Vagina (tissue), 2 donors: ENCODE data around the gene NCKAP1. TPM values are rescaled to one million over a fixed set of nuclear protein-coding genes. Genes with fewer than 3 reads are reported as not detected.
"Not testable (repeated sequence)": the region's sequence is repeated elsewhere in the genome, so short reads cannot be mapped to it uniquely, and the experiment has no call there.

ENCODE experiments used
- DNase-seq, 2 donors: peaks; one replicate each; pipeline ENCODE4 v3.0.0-alpha.2; 2017; ENCODE audit errors: extremely low spot score in 2 of 2
- H3K27ac ChIP-seq: fragments of 200-600 bp; sonication (generic); one replicate; pipeline ENCODE4 v1.5.1; 2019
- H3K27me3 ChIP-seq: fragments of 200-600 bp; sonication (generic); one replicate; pipeline ENCODE4 v1.5.1; 2019
- H3K36me3 ChIP-seq, 2 donors: fragments of 200-600 bp; sonication (generic); one replicate each; pipeline ENCODE4 v1.5.1; 2017 to 2019
- H3K4me1 ChIP-seq: fragments of 200-600 bp; sonication (generic); one replicate; pipeline ENCODE4 v1.5.1; 2019
- H3K4me3 ChIP-seq, 2 donors: fragments of 200-600 bp; sonication (generic); 1 replicate in 1 of 2; 2 replicates in 1 of 2; pipeline ENCODE4 v1.5.1; 2016 to 2019
- H3K9me3 ChIP-seq: fragments of 200-600 bp; sonication (generic); one replicate; pipeline ENCODE4 v1.5.1; 2019
- CTCF ChIP-seq, 3 experiments: fragments of 450-650 bp in 2 of 3; fragments of 200-600 bp in 1 of 3; sonication (generic) in 1 of 3; IDR thresholded peaks; one replicate each; pipeline ENCODE4 v1.5.1; 2017 to 2019; ENCODE audit warnings: antibody characterized with exemption in 3 of 3, mild to moderate bottlenecking in 2 of 3, moderate library complexity in 2 of 3
- POLR2A ChIP-seq, 2 donors: fragments of 450-650 bp; IDR thresholded peaks; one replicate each; pipeline ENCODE4 v1.6.1; 2017; ENCODE audit warnings: antibody characterized with exemption in 2 of 2, mild to moderate bottlenecking in 2 of 2, moderate library complexity in 2 of 2
- POLR2AphosphoS5 ChIP-seq, 2 donors: sonication (generic); formaldehyde crosslinking; IDR thresholded peaks; one replicate each; pipeline ENCODE4 v1.9.0; 2017; ENCODE audit warnings: antibody characterized with exemption in 2 of 2, mild to moderate bottlenecking in 2 of 2, low read depth in 1 of 2; ENCODE audit not compliant: insufficient read depth in 1 of 2
- intact Hi-C: fragments of 100-400 bp; cut with DNase I; formaldehyde crosslinking; loops from one replicate; pipeline ENCODE4 v1.15.1; 2023
- total RNA-seq: library from RNA; depleted of rRNA; stranded (reverse); fragments of >200 nt; gene quantifications from one replicate; pipeline ENCODE4 v1.2.3, GENCODE V29; 2016

The NCKAP1 gene
- total RNA-seq, 1 donor from 2014 or later = 135 TPM

GRCh38 chr2:183063083-183063482 is 24.8 kb upstream of the NCKAP1 start:
- TF ChIP-seq CTCF (IDR thresholded peaks at IDR 0.05) (no peak), POLR2A (IDR thresholded peaks at IDR 0.05) (no peak), POLR2AphosphoS5 (IDR thresholded peaks at IDR 0.05; ENCODE audit: insufficient read depth in 1 of 2, low read depth in 1 of 2) (no peak)
- Histone ChIP-seq H3K27me3 (no peaks in the 10 kb centered on the region), H3K27ac (no peak overlapping the region), H3K9me3 (no peaks in the 10 kb centered on the region), H3K4me3 (no peak overlapping the region), H3K36me3 (no peaks in the 10 kb centered on the region), H3K4me1 (no peaks in the 10 kb centered on the region)
- DNase-seq = no peak
- intact Hi-C loops = no loop called here

GRCh38 chr2:183060571-183061231 is 22.4 kb upstream of the NCKAP1 start:
- intact Hi-C loops = no loop called here
- no peak overlapping the region for H3K27ac ChIP-seq
- no peaks in the 10 kb centered on the region for H3K4me1 ChIP-seq
- DNase-seq = no peak
- no peaks in the 10 kb centered on the region for H3K27me3 ChIP-seq
- no peak overlapping the region for H3K4me3 ChIP-seq
- H3K9me3 ChIP-seq = no peaks in the 10 kb centered on the region
- H3K36me3 ChIP-seq = no peaks in the 10 kb centered on the region
- no peak for TF ChIP-seq POLR2A (IDR thresholded peaks at IDR 0.05)
- TF ChIP-seq CTCF (IDR thresholded peaks at IDR 0.05) = no peak
- TF ChIP-seq POLR2AphosphoS5 (IDR thresholded peaks at IDR 0.05; ENCODE audit: insufficient read depth in 1 of 2, low read depth in 1 of 2) = no peak

DNA sequence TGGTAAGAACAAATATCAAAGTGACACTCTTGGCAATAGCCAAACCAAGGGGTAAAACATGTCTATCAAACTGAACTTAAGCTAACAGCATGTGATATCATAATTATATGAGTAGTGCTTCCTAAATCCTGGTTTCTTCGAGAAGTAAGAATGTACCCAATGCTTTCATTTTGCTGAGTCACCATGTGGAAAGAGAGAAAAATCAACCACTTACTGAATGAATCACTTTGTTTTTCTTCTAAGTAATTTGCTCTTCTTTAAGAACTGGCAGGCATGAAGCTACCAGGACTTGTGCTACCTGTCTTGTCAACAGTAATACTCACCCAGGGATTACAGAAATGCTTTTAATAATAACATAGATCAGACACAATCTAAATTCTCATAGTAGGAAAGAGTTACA is 21.3 kb upstream of the NCKAP1 start:
- Histone ChIP-seq H3K27me3 (no peaks in the 10 kb centered on the region), H3K36me3 (no peaks in the 10 kb centered on the region), H3K9me3 (no peaks in the 10 kb centered on the region), H3K27ac (no peak overlapping the region), H3K4me1 (no peaks in the 10 kb centered on the region), H3K4me3 (no peak overlapping the region)
- no peak for DNase-seq
- peak in 1 of 2 donors; percentile 74 for TF ChIP-seq POLR2AphosphoS5 (IDR thresholded peaks at IDR 0.05; ENCODE audit: insufficient read depth in 1 of 2, low read depth in 1 of 2)
- TF ChIP-seq CTCF (IDR thresholded peaks at IDR 0.05) = no peak
- intact Hi-C loops = no loop called here

- Histone ChIP-seq H3K9me3 (no peaks in the 10 kb centered on the region), H3K4me1 (no peaks in the 10 kb centered on the region), H3K27me3 (no peaks in the 10 kb centered on the region), H3K36me3 (no peaks in the 10 kb centered on the region), H3K27ac (no peak overlapping the region), H3K4me3 (no peak overlapping the region)
- intact Hi-C loops = no loop called here
- TF ChIP-seq POLR2A (IDR thresholded peaks at IDR 0.05) (no peak), POLR2AphosphoS5 (IDR thresholded peaks at IDR 0.05; ENCODE audit: insufficient read depth in 1 of 2, low read depth in 1 of 2) (no peak), CTCF (IDR thresholded peaks at IDR 0.05) (no peak)
- no peak for DNase-seq
Observed at GRCh38 chr2:183057333-183057985, 19.2 kb upstream of the NCKAP1 start.

- Histone ChIP-seq H3K4me3 (no peak overlapping the region), H3K9me3 (no peaks in the 10 kb centered on the region), H3K27me3 (no peaks in the 10 kb centered on the region), H3K36me3 (no peaks in the 10 kb centered on the region), H3K4me1 (no peaks in the 10 kb centered on the region), H3K27ac (no peak overlapping the region)
- no peak for DNase-seq
- intact Hi-C loops = no loop called here
- TF ChIP-seq POLR2A (IDR thresholded peaks at IDR 0.05) (no peak), CTCF (IDR thresholded peaks at IDR 0.05) (no peak), POLR2AphosphoS5 (IDR thresholded peaks at IDR 0.05; ENCODE audit: insufficient read depth in 1 of 2, low read depth in 1 of 2) (no peak)
Observed at GRCh38 chr2:183049420-183049819, 11.2 kb upstream of the NCKAP1 start.

- H3K27me3 ChIP-seq, H3K4me1 ChIP-seq, H3K36me3 ChIP-seq, H3K9me3 ChIP-seq, DNase-seq, intact Hi-C loops, H3K27ac ChIP-seq, H3K4me3 ChIP-seq: not testable (repeated sequence)
Observed at GRCh38 chr2:183047486-183048125, 9.3 kb upstream of the NCKAP1 start.

DNA sequence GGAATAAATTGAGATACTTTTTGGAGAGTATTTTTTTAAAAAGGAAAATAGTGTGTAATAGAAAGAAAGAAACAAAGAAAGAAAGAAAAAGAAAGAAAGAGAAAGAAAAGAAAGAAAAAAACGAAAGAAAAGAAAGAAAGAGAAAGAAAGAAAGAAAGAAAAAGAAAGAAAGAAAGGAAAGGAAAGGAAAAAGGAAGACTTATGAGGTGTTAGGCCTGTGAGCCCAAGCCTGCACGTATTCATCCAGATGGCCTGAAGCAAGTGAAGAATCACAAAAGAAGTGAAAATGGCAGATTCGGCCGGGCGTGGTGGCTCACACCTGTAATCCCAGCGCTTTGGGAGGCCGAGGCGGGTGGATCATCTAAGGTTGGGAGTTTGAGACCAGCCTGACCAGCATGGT is 5.3 kb upstream of the NCKAP1 start:
- H3K27me3 ChIP-seq, H3K36me3 ChIP-seq, H3K4me1 ChIP-seq, H3K4me3 ChIP-seq, H3K9me3 ChIP-seq, intact Hi-C loops, DNase-seq, H3K27ac ChIP-seq: not testable (repeated sequence)
